H9 (cell line): ENCODE data around the gene COL4A2. TPM values are rescaled to one million over a fixed set of nuclear protein-coding genes. Genes with fewer than 3 reads are reported as not detected.

Experiments used
- DNase-seq: peaks from one replicate; pipeline ENCODE4 v3.0.0-alpha.2; 2017
- H2AFZ ChIP-seq: one replicate; pipeline ENCODE4 v1.6.1; 2013; ENCODE audit warnings: mild to moderate bottlenecking, low read length, control low read depth, moderate library complexity
- H2AK5ac ChIP-seq: 2 replicates; pipeline ENCODE4 v1.6.1; 2013; ENCODE audit warnings: low read length, control low read depth, mixed read lengths; ENCODE audit not compliant: insufficient read length
- H2BK120ac ChIP-seq: one replicate; pipeline ENCODE4 v1.6.1; 2013; ENCODE audit warnings: low read depth, mild to moderate bottlenecking, low read length, control low read depth, inconsistent platforms; ENCODE audit not compliant: poor library complexity, severe bottlenecking
- H2BK12ac ChIP-seq: 2 replicates; pipeline ENCODE4 v1.6.1; 2013; ENCODE audit warnings: low read length, control low read depth, mixed read lengths, low read depth; ENCODE audit not compliant: insufficient read length
- H2BK15ac ChIP-seq: 2 replicates; pipeline ENCODE4 v1.6.1; 2013; ENCODE audit warnings: low read depth, low read length, control low read depth
- H2BK20ac ChIP-seq: one replicate; pipeline ENCODE4 v1.6.1; 2013; ENCODE audit warnings: low read depth, mild to moderate bottlenecking, low read length, control low read depth, inconsistent platforms; ENCODE audit not compliant: poor library complexity, severe bottlenecking
- H2BK5ac ChIP-seq: 2 replicates; pipeline ENCODE4 v1.6.1; 2013; ENCODE audit warnings: low read length, control low read depth, mixed read lengths; ENCODE audit not compliant: insufficient read length
- H3K14ac ChIP-seq: 2 replicates; pipeline ENCODE4 v1.6.1; 2013; ENCODE audit warnings: low read length, control low read depth; ENCODE audit not compliant: insufficient read depth
- H3K18ac ChIP-seq: 2 replicates; pipeline ENCODE4 v1.6.1; 2013; ENCODE audit warnings: low read depth, mild to moderate bottlenecking, mixed read lengths, low read length, control low read depth; ENCODE audit not compliant: insufficient read length
- H3K23ac ChIP-seq: 2 replicates; pipeline ENCODE4 v1.6.1; 2013; ENCODE audit warnings: low read length, control low read depth, mixed read lengths, low read depth; ENCODE audit not compliant: insufficient read length
- H3K23me2 ChIP-seq: 2 replicates; pipeline ENCODE4 v1.6.1; 2013; ENCODE audit warnings: low read depth, mild to moderate bottlenecking, mixed read lengths, low read length, control low read depth; ENCODE audit not compliant: insufficient read length, poor library complexity, severe bottlenecking
- H3K27ac ChIP-seq: 2 replicates; pipeline ENCODE4 v1.5.1; 2013; ENCODE audit warnings: low read length, control low read depth, mixed read lengths, low read depth; ENCODE audit not compliant: insufficient read length
- H3K27me3 ChIP-seq: 2 replicates; pipeline ENCODE4 v1.6.1; 2013; ENCODE audit warnings: low read length, control low read depth, inconsistent platforms; ENCODE audit not compliant: insufficient read depth
- H3K4ac ChIP-seq: 2 replicates; pipeline ENCODE4 v1.6.1; 2013; ENCODE audit warnings: low read depth, mild to moderate bottlenecking, control low read depth, inconsistent platforms, low read length, moderate library complexity
- H3K4me1 ChIP-seq: 2 replicates; pipeline ENCODE4 v1.6.1; 2013; ENCODE audit warnings: low read length, control low read depth, inconsistent platforms; ENCODE audit not compliant: insufficient read depth
- H3K4me2 ChIP-seq: 2 replicates; pipeline ENCODE4 v1.6.1; 2013; ENCODE audit warnings: low read length, control low read depth, mixed read lengths; ENCODE audit not compliant: insufficient read length, insufficient read depth
- H3K56ac ChIP-seq: 2 replicates; pipeline ENCODE4 v1.6.1; 2013; ENCODE audit warnings: low read depth, mild to moderate bottlenecking, mixed read lengths, low read length, control low read depth; ENCODE audit not compliant: insufficient read length
- H3K79me1 ChIP-seq: 2 replicates; pipeline ENCODE4 v1.6.1; 2013; ENCODE audit warnings: low read depth, mild to moderate bottlenecking, moderate library complexity, low read length, control low read depth, inconsistent platforms; ENCODE audit not compliant: insufficient read depth, poor library complexity, severe bottlenecking
- H3K79me2 ChIP-seq: 2 replicates; pipeline ENCODE4 v1.6.1; 2013; ENCODE audit warnings: low read length, control low read depth, inconsistent platforms; ENCODE audit not compliant: insufficient read depth
- H3K9ac ChIP-seq: 2 replicates; pipeline ENCODE4 v1.6.1; 2013; ENCODE audit warnings: low read length, control low read depth, mixed read lengths; ENCODE audit not compliant: insufficient read length; ENCODE audit errors: extremely low read depth
- H3K9me3 ChIP-seq: one replicate; pipeline ENCODE4 v1.6.1; 2013; ENCODE audit warnings: low read depth, low read length, inconsistent platforms; ENCODE audit not compliant: control insufficient read depth
- H3T11ph ChIP-seq: one replicate; pipeline ENCODE4 v1.6.1; 2013; ENCODE audit warnings: mild to moderate bottlenecking, low read length, control low read depth, inconsistent platforms
- H4K20me1 ChIP-seq: one replicate; pipeline ENCODE4 v1.6.1; 2013; ENCODE audit not compliant: control insufficient read depth, insufficient read length, insufficient read depth
- H4K5ac ChIP-seq: 2 replicates; pipeline ENCODE4 v1.6.1; 2013; ENCODE audit warnings: low read depth, mild to moderate bottlenecking, mixed read lengths, low read length, control low read depth; ENCODE audit not compliant: insufficient read length
- H4K8ac ChIP-seq: replicated peaks from 2 replicates; pipeline ENCODE4 v1.6.1; 2013; ENCODE audit warnings: low read length, control low read depth, mixed read lengths, low read depth; ENCODE audit not compliant: insufficient read length
- H4K91ac ChIP-seq: 2 replicates; pipeline ENCODE4 v1.6.1; 2013; ENCODE audit warnings: low read depth, mild to moderate bottlenecking, moderate library complexity, mixed read lengths, low read length, control low read depth; ENCODE audit not compliant: insufficient read length
- H3K27ac Mint-ChIP-seq, 3 experiments: 2 replicates in 2 of 3; 3 replicates in 1 of 3; pipeline ENCODE4 v1.8.0; 2020 to 2021; ENCODE audit warnings: mixed read lengths in 3 of 3, mild to moderate bottlenecking in 1 of 3, moderate library complexity in 1 of 3
- H3K27me3 Mint-ChIP-seq: 2 replicates; pipeline ENCODE4 v1.8.0; 2021; ENCODE audit warnings: low read depth, mild to moderate bottlenecking, moderate library complexity, mixed read lengths
- H3K36me3 Mint-ChIP-seq, 3 experiments: 2 replicates in 2 of 3; 3 replicates in 1 of 3; pipeline ENCODE4 v1.8.0; 2020 to 2021; ENCODE audit warnings: low read depth in 3 of 3, mixed read lengths in 3 of 3; ENCODE audit not compliant: insufficient read depth in 1 of 3
- H3K4me1 Mint-ChIP-seq, 2 experiments: 2 replicates each; pipeline ENCODE4 v1.8.0; 2020; ENCODE audit warnings: mixed read lengths in 2 of 2
- H3K4me3 Mint-ChIP-seq, 2 experiments: 2 replicates in 1 of 2; 3 replicates in 1 of 2; pipeline ENCODE4 v1.8.0; 2020 to 2021; ENCODE audit warnings: mild to moderate bottlenecking in 2 of 2, mixed read lengths in 2 of 2, moderate library complexity in 1 of 2
- H3K9me3 Mint-ChIP-seq, 2 experiments: 2 replicates in 1 of 2; 3 replicates in 1 of 2; pipeline ENCODE4 v1.8.0; 2020; ENCODE audit warnings: mild to moderate bottlenecking in 2 of 2, mixed read lengths in 2 of 2, moderate library complexity in 1 of 2
- CTCF ChIP-seq: fragments of 200-600 bp; sonication (generic); conservative IDR thresholded peaks from 3 replicates; pipeline ENCODE4 v1.8.0; 2021; ENCODE audit warnings: antibody characterized with exemption, mild to moderate bottlenecking
- WGBS: extraction: QIAGEN DNeasy Blood & Tissue Kit; methylation state at CpG from one replicate; pipeline ENCODE4 v1.1.7; 2013; ENCODE audit warnings: missing lambda C conversion rate, low lambda C conversion rate, mixed read lengths; ENCODE audit not compliant: insufficient read length; ENCODE audit errors: extremely low coverage; 5-methylcytosine and 5-hydroxymethylcytosine counted together
- total RNA-seq: library from RNA; stranded (reverse); gene quantifications from 2 replicates; pipeline ENCODE4 v1.2.1, GENCODE V29; 2021

COL4A2 gene
- total RNA-seq, 1 experiment from 2014 or later: 76.5 TPM

GRCh38 chr13:110448230-110448629 is 141.1 kb downstream of the COL4A2 start:
- Mint-ChIP-seq H3K27me3 (no peaks in the 10 kb centered on the region), H3K4me1 (peaks cover 4 to 17% of the 10 kb centered on the region in 2 experiments; a peak in 3 of 4 replicates), H3K36me3 (peaks cover 8 to 12% (median 11%) of the 10 kb centered on the region in 3 experiments; a peak in 6 of 7 replicates), H3K9me3 (no peaks in the 10 kb centered on the region), H3K27ac (peak overlapping the region in 1 of 3 experiments; percentile 17; a peak in 2 of 7 replicates), H3K4me3 (no peak overlapping the region)
- H2BK15ac ChIP-seq: no peak overlapping the region
- no peaks in the 10 kb centered on the region for H3K27me3 ChIP-seq
- H3K4ac ChIP-seq: no peak overlapping the region
- H4K8ac ChIP-seq: no peak overlapping the region
- no CpG with 5 or more reads among the region's 8 CpGs for WGBS
- H3K56ac ChIP-seq: no peak overlapping the region
- no peak for DNase-seq
- H4K91ac ChIP-seq: no peak overlapping the region
- H2AFZ ChIP-seq: no peak overlapping the region
- H3K23ac ChIP-seq: no peak overlapping the region
- H2AK5ac ChIP-seq: no peak overlapping the region
- H2BK5ac ChIP-seq: no peak overlapping the region
- no peaks in the 10 kb centered on the region for H3K79me2 ChIP-seq
- no peak overlapping the region for H2BK12ac ChIP-seq
- no peaks in the 10 kb centered on the region for H3K23me2 ChIP-seq
- H3K9me3 ChIP-seq: no peaks in the 10 kb centered on the region
- H3K4me1 ChIP-seq: no peaks in the 10 kb centered on the region; the same call in 1 of the 2 replicates
- H4K20me1 ChIP-seq: no peaks in the 10 kb centered on the region
- H4K5ac ChIP-seq: no peak overlapping the region
- no peak overlapping the region for H3K27ac ChIP-seq
- no peak overlapping the region for H3K14ac ChIP-seq
- H3K4me2 ChIP-seq: no peak overlapping the region
- no peak overlapping the region for H3K9ac ChIP-seq
- no peaks in the 10 kb centered on the region for H3K79me1 ChIP-seq
- no peak overlapping the region for H2BK120ac ChIP-seq
- no peak overlapping the region for H2BK20ac ChIP-seq
- no peak for TF ChIP-seq CTCF
- no peak overlapping the region for H3K18ac ChIP-seq
- H3T11ph ChIP-seq: no peak overlapping the region
